Suppressor macrophage treated with lipopolysaccharide for 4 hours (primary cell): Measurements from ENCODE around the gene ZBTB20.
A peak's percentile ranks its signal among the peaks of the same experiment; 100 is the strongest.

Experiments
- DNase-seq: peaks from one replicate; pipeline ENCODE4 v3.0.0-alpha.2; 2020

Gene ZBTB20

GRCh38 chr3:114660124-114660523 is 487.0 kb downstream of the ZBTB20 start:
- no peak for DNase-seq

GRCh38 chr3:114659109-114660061 is 487.7 kb downstream of the ZBTB20 start:
- no peak for DNase-seq

DNA sequence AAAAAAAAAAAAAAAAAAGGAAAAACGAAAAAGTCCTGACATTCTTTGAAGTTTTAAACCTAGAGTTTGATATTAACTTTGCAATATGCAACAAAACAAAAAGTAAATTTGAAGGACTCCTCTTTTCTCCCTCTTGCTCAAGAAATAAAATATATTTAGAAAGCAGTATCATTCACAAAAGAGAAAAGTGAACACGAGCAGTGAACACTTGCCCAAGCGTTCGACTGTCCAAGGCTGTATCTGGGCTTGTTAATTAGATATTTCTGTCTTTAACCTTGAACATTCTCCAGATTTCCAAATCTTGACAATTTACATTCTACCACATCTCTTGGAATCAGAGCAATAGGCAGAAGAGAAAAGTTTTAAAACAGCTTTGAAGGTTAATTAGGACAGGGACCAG is 495.5 kb downstream of the ZBTB20 start:
- no peak for DNase-seq

- no peak for DNase-seq
Measured at GRCh38 chr3:114650808-114651207, 496.3 kb downstream of the ZBTB20 start.

- no peak for DNase-seq
Measured at GRCh38 chr3:114649331-114649730, 497.8 kb downstream of the ZBTB20 start.

GRCh38 chr3:114646526-114646925 is 500.6 kb downstream of the ZBTB20 start:
- DNase-seq: no peak

DNA sequence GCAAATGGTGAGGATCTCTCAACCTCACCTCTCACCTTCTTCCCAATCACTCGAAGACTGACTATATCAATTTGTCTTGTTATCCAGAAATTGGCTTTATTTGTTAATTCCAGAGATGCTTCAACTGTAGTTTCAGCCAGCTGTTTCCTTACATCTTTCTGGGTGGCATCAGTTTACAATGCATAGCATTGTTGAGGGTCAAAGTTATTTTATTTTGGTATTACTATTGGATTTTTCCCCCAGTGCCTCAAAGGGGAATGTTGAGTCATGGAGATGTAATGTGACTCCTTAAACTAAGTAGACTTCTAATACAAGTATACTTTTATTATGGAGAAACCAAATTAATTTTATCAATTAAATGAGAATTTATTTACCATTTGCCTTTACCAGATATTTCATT is 501.7 kb downstream of the ZBTB20 start:
- DNase-seq: no peak

- no peak for DNase-seq
Measured at GRCh38 chr3:114644367-114644766, 502.7 kb downstream of the ZBTB20 start.

GRCh38 chr3:114642951-114643741 is 503.9 kb downstream of the ZBTB20 start:
- DNase-seq: no peak

DNA sequence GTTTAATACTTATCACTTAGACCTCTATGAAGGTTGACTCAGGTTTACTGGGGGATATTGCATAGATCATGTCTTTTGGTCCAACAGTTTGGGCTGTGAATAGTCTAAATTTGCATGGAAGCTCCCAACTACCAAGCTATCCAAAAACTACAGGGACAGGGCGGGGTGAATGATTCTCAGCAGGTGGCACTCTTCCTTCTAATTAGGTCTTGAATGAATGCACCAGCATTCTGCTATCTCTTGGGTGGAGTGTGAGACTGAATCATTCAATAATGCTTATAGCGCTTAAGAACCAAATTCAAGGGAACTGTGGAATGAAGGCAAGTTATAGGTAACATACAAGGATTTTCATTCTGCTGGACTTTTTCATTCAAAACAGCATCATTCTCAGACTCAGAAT is 507.0 kb downstream of the ZBTB20 start:
- DNase-seq: no peak

- DNase-seq: no peak
Measured at GRCh38 chr3:114639171-114639570, 507.9 kb downstream of the ZBTB20 start.

DNA sequence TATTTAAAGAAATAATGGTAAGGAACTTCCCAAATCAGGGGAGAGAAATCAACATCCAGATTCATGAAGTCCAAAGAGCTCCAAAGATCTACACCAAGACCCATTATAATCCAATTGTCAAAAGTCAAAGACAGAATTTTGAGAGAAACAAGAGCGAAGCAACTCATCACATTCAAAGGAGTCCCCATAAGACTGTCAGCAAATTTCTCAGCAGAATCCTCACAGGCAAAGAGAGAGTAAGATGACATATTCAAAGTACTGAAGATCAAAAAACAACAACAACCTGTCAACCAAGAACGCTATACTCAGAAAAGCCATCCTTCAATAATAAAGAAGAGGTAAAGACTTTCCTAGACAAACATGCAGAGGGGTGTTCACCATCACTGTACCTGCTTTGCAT is 511.2 kb downstream of the ZBTB20 start:
- no peak for DNase-seq

DNA sequence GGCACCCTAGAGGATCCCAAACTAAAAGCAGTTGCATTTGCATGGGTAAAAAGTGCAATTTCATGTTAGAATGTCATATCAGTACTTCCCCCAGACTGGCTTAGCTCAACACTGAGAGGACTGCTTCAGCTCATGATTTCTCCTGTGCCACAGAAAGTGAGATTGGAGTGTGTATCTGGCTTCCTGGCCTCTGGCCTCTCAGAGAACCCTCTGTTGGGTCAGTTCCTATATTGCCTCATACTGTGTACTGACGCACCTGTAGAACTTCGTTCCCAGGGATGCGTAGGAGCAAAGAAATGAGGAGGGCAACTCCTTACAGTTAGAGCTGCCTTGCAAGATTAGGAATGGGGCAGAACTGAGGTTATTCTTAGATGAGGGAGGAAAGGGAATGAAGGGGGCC is 512.5 kb downstream of the ZBTB20 start:
- DNase-seq: no peak

DNA sequence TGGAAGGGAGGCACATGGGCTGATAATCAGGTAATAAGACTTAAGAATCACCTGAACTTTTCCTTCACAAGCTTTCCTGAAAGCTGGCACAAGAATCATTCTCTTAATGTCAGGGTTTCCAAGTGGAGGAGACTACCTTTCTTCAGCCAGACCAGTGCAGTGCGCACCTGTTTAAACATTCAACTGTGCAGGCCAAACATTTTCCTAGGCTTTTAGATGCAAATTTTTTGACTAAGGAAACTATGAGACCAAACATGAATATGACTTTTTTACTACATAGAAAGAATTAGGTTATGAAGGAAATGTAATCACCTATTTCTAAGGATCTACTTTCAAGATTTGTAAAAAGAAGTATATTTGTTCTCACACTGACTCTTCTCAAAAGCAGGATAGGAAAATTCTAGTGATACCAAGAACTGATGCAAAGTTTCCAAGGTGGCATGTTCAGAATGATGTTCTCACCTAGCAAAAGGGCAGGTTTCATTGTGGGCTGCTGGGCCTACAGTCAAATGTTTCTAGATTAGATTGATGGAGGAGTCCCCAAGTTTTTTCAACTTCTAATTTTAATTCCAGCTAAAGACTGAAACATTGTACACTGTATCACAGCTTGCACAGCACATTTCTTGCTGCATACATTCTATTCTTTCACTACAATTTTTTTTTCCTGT is 514.2 kb downstream of the ZBTB20 start:
- no peak for DNase-seq

DNA sequence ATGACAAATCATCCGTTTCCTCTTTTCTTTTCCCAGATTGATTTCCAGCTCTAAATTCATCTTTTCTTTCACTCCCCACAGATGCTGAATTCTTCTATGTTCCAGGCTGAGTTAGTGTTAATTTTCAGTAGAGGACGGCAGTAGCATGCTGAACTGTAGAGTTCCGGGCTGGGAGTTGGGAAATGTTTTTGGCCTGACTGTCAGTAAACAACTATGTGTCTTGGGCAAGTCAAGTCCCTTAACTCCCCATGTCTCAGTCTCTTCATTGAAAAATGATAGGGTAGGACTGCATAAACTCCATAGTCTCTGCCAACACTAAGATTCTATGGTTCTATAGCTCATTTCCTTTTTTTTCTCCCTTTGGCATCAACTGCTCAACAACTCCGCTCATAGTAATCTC is 519.3 kb downstream of the ZBTB20 start:
- DNase-seq: no peak

- DNase-seq: no peak
Measured at GRCh38 chr3:114626751-114627150, 520.3 kb downstream of the ZBTB20 start.

DNA sequence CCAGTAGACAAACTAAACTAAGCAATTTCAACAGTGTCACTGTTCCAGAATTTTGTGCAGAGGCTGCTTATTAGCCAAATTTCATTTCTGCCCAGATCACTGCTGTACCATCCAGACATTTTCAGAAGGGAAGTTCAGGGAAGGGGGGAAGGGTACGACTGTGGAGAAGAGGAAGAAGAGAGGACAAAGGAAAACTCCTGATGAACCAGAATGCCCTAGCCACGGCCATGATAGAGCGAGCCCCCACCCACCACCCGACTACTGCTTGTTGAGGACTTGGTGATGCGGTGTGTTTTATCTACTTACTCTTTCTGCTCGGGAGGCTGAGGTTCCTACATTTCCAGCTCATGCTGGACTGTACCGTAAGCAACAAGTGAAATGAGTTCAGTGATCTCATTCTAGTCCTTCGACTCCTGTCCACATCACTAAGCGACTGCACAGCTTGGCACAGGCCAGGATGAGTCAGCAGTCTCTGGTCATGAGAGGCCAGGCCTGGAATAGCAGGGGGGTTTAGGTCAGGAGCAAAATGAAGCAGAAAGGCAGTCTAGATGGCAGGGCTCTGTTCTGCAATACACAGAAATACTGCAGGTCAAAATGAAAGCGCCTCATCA is 522.4 kb downstream of the ZBTB20 start:
- peak; percentile 87 for DNase-seq

DNA sequence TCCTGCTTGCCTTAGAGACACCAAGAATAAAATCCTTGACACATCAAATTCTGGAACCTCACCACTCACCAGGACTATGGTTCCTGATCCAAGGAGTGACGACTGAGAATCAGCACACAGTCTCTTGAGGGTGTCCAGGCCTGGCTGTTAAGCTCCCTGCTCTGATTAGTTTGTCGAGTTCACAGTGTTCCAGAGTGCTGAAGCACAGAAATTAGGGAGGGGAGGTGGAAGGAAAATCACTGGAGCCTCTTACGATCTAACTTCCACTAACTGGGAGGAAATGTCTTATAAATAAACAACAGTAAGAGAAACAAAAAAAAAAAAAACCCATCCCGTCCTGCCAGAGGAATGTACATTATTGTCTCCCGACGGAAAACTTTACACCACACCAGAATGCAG is 523.0 kb downstream of the ZBTB20 start:
- no peak for DNase-seq

DNA sequence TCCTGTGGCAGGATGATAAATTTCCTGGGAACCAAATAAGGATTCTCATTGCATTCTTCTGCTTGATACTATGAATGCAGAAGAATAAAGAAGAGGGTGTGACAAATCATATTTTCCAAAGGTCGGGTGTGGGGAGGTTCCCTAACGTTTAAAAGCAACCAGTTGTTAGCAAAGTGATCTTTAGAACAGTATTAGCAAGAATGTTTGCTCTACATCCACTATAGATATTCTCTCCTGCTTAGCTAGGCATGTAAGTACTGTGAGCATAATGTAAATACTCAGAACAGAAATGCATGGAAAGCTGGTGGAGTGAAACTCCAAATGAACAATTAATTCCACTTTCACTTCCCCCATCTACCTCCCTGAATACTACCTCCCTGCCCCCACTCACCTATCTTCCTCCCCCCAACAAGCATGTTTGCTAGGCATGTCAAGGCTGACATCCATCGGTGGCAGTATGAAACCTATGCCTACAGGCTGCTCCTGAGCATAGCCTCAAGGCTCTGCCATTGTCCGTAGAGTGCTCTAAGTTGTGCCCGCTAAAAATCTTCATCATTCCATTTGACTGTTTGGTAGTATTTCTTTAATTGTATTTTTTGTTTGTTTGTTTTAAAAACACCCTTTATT is 523.6 kb downstream of the ZBTB20 start:
- DNase-seq: peak; percentile 34

- no peak for DNase-seq
Measured at GRCh38 chr3:114622001-114622400, 525.1 kb downstream of the ZBTB20 start.

- no peak for DNase-seq
Measured at GRCh38 chr3:114619771-114620170, 527.3 kb downstream of the ZBTB20 start.

DNA sequence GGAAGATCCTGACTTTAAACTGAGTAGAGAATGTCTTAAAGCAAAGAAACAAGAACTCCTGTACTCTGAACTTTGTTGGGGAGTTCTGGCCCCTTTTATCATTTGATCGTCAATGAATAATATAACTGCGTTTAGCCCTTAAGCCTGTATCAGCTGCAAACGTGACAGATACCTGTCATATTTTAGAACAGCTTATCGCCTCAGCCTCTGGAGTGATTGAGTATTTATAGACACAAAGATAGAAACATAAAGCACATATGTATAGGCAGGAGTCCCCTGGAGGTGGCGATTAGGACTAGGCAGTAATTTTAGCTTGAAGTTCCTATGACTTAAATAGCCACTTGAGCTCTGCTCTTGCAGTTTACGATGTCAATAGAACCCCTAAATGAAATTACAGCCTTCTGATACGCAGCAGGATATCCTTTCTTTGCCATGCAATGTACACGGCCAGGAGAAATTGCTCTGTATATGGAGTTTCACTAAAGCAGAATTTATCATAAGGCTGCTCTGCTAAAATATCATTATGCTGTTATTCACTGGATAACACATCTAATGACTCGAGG is 531.5 kb downstream of the ZBTB20 start:
- no peak for DNase-seq
